C4-2B (cell line): ENCODE results near the gene HSH2D.
"Not testable (repeated sequence)": the region's sequence is repeated elsewhere in the genome, so short reads cannot be mapped to it uniquely, and the experiment has no call there.

Experiments
- H3K27ac ChIP-seq: fragments of 450-650 bp; 2 replicates; pipeline ENCODE4 v1.5.1; 2017
- CTCF ChIP-seq: fragments of 450-650 bp; conservative IDR thresholded peaks from 2 replicates; pipeline ENCODE4 v1.5.1; 2017; ENCODE audit warnings: mild to moderate bottlenecking
- ZFX ChIP-seq: fragments of 450-650 bp; IDR thresholded peaks from 2 replicates; pipeline ENCODE4 v1.6.1; 2017

The HSH2D gene

GRCh38 chr19:16115301-16116039 is 28.0 kb upstream of the HSH2D start:
- H3K27ac ChIP-seq = no peak overlapping the region
- TF ChIP-seq CTCF (no peak), ZFX (no peak)

GRCh38 chr19:16116067-16116466 is 27.4 kb upstream of the HSH2D start:
- TF ChIP-seq ZFX = no peak
- no peak for TF ChIP-seq CTCF
- H3K27ac ChIP-seq = no peak overlapping the region

GRCh38 chr19:16117594-16118033 is 25.9 kb upstream of the HSH2D start:
- TF ChIP-seq CTCF = no peak
- no peak for TF ChIP-seq ZFX
- H3K27ac ChIP-seq = no peak overlapping the region

- H3K27ac ChIP-seq = no peak overlapping the region
- no peak for TF ChIP-seq CTCF
- no peak for TF ChIP-seq ZFX
Measured at GRCh38 chr19:16118489-16119033, 24.9 kb upstream of the HSH2D start.

- not testable (repeated sequence) for H3K27ac ChIP-seq
Measured at GRCh38 chr19:16119075-16119857, 24.2 kb upstream of the HSH2D start.

- TF ChIP-seq CTCF (no peak), ZFX (no peak)
- H3K27ac ChIP-seq = no peak overlapping the region
Measured at GRCh38 chr19:16121141-16121540, 22.3 kb upstream of the HSH2D start.

- no peak overlapping the region for H3K27ac ChIP-seq
- no peak for TF ChIP-seq ZFX
- TF ChIP-seq CTCF = no peak
Measured at GRCh38 chr19:16121967-16122366, 21.5 kb upstream of the HSH2D start.
